Fibroblast of villous mesenchyme (primary cell): ENCODE results near the gene ACTL6A. TPM values are rescaled to one million over a fixed set of nuclear protein-coding genes. Genes with fewer than 3 reads are reported as not detected.

Experiments used
- DNase-seq: peaks from one replicate; pipeline ENCODE4 v3.0.0-alpha.2; 2010; ENCODE audit warnings: low read depth
- H3K4me3 ChIP-seq: 2 replicates; pipeline ENCODE4 v1.5.1; 2011; ENCODE audit warnings: low read depth, mild to moderate bottlenecking, low read length
- total RNA-seq: library from RNA; depleted of rRNA; stranded (reverse); fragments of >200 nt; gene quantifications from 2 replicates; pipeline ENCODE4 v1.2.3, GENCODE V29; 2012
- TF ChIP-seq, protein P1 (sequence below): IDR thresholded peaks from 2 replicates; pipeline ENCODE4 v1.5.1; 2012; ENCODE audit warnings: low read depth, mild to moderate bottlenecking, low read length; ENCODE audit not compliant: insufficient read depth

The ACTL6A gene
- total RNA-seq, 1 donor, result 48.8 TPM

DNA sequence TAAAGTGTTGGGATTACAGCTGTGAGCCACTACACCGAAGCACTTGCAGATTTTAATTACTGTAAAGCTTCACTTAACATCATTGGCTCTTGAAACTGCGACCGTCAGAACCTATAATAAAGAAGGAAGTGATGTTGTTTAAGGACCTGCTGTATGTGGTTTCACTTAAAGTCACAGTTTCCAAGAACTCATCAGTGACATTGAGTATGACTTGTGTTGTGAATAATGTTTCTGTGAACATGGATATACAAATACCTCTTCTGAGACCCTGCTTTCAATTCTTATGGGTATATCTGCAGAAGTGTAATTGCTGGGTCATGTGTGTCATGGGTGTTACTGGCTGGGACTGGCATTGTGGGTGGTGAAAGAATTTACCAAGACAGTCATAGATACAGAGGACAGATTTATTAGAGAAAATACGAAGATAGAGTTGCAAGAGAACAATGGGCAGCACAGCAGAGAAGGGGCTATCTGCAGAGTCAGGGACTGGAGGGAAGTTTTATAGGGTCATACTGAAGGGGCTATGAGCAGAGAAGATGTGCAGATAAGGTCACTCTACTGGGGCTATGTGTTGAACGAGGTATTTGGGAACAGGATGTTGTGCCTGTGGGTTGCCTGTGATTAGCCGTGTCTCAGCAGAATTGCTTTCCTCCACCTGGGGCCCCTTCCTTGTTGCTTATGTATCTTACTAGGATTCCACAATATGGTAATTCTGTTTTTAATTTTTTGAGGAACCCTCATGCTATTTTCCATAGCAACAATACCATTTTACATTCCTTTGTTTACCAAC lies 46.4 kb downstream of the ACTL6A start:
- no peak for DNase-seq
- TF ChIP-seq, protein P1, sequence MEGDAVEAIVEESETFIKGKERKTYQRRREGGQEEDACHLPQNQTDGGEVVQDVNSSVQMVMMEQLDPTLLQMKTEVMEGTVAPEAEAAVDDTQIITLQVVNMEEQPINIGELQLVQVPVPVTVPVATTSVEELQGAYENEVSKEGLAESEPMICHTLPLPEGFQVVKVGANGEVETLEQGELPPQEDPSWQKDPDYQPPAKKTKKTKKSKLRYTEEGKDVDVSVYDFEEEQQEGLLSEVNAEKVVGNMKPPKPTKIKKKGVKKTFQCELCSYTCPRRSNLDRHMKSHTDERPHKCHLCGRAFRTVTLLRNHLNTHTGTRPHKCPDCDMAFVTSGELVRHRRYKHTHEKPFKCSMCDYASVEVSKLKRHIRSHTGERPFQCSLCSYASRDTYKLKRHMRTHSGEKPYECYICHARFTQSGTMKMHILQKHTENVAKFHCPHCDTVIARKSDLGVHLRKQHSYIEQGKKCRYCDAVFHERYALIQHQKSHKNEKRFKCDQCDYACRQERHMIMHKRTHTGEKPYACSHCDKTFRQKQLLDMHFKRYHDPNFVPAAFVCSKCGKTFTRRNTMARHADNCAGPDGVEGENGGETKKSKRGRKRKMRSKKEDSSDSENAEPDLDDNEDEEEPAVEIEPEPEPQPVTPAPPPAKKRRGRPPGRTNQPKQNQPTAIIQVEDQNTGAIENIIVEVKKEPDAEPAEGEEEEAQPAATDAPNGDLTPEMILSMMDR, result no peak
- no peak overlapping the region for H3K4me3 ChIP-seq

DNA sequence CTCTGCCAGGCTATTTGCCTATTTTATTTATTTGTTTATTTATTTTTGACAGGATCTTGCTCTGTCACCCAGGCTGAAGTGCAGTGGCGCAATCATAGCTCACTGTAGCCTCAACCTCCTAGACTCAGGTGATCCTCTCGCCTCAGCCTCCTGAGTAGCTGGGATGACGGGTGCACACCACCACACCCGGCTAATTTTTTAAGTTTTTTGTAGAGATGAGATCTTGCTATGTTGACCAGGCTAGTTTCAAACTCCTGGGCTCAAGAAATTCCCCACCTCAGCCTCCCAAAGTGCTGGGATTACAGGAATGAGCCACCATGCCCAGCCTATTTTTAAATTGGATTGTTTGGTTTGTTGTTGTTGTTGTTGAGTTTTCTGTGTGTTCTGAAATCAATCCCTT lies 47.3 kb downstream of the ACTL6A start:
- TF ChIP-seq, protein P1, result no peak
- H3K4me3 ChIP-seq, result no peak overlapping the region
- no peak for DNase-seq

- no peak overlapping the region for H3K4me3 ChIP-seq
- peak; percentile 66 for DNase-seq
- TF ChIP-seq, protein P1, result no peak
Observed at GRCh38 chr3:179613807-179614206, 51.1 kb downstream of the ACTL6A start.

DNA sequence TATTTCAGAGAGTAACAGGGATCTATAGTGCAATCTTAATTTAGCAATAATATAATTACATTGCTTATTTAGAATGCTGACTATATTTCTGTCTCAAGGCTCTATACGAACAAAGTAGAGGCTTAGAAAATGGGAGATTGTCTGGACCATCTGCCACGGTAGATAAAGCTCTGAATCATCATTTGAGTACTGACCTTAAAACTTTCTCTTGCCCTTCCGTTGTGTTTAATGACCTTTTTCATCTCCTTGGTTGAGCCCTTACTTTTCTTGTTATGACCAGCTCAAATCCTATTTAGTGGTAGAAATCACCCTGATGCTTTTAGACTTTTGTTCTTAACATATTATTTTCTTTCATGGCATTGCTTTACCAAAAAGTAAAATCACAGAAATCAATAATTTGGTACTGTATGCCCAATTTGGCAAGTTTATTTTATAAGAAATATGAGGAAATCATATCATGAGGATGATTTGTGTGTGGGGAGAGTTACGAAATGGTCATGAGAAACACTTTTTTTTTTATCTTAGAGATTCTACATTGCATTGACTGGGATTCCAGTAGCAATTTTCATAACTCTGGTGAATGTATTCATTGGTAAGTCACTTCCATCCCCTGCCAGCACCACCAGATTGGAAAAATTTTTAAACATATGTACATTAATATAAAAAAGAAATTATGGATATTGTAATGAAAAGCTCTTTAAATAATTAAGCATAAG lies 52.9 kb downstream of the ACTL6A start:
- H3K4me3 ChIP-seq, result no peak overlapping the region
- peak; percentile 60 for DNase-seq
- TF ChIP-seq, protein P1, result no peak

GRCh38 chr3:179622023-179622422 lies 59.3 kb downstream of the ACTL6A start:
- DNase-seq, result no peak
- TF ChIP-seq, protein P1, result no peak
- no peak overlapping the region for H3K4me3 ChIP-seq

DNA sequence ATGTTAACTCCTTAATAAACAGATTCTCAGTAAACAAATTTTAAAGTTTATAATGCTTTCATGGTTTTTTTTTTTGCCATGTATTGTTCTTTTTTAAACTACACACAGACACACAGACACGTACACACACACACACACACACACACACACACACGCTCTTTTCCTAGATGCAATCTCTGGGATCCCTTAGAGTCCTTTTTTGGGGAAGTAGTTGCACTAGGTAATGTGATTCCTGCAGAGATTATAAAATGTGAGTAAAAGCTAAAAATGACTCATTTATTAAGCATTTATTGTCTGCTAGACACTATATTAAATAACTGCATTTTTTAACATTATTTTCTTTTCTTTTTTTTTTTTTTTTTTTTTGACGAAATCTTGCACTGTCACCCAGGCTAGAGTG lies 61.7 kb downstream of the ACTL6A start:
- DNase-seq, result no peak
- no peak overlapping the region for H3K4me3 ChIP-seq
- TF ChIP-seq, protein P1, result no peak
